HG03280 (cell line): Measurements from ENCODE around the gene COA3.

ENCODE experiments used
- ATAC-seq: cut with Tn5 transposase; IDR thresholded peaks from one replicate; pipeline ENCODE4 v1.9.1; 2021; ENCODE audit warnings: mild to moderate bottlenecking, moderate library complexity; ENCODE audit not compliant: unreplicated experiment

The COA3 gene

DNA sequence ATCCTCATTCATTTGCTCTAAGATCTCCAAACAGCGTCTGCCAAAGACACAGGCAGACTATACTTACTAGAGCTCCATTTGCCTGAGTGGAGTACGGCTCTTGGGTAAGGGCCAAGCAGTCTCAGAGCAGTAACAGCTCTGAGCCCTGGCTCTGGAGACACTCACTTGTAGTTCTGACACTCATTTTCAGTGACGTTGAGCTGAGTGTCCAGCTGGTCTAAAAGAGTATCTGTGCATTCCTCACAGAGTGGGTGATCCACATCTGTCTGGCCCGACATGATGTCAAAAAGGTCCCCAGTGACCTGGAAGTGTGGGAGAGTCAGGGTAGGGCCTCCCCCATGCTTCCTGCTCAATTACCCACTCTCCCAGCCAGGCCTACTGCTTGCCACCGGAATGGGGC lies 19.9 kb upstream of the COA3 start:
- no peak for ATAC-seq

DNA sequence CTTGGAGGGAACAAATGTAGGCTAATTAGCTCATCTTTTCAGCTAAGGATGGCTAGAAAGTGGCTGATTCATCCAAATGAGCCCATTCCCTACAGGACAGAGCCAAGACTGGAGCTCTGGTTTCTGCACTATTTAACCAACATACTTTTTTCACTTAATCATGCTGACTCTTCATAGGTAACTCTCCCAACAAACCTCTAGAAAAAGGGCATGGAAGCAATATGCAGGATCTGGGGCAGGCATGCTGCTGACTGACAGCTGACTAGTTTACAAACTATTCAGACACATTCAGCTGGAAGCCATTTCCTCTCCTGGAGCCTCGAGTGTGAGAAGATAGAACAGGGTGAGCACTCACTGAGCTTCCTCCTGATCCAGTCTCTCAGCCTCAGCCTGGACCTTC lies 19.4 kb upstream of the COA3 start:
- no peak for ATAC-seq

DNA sequence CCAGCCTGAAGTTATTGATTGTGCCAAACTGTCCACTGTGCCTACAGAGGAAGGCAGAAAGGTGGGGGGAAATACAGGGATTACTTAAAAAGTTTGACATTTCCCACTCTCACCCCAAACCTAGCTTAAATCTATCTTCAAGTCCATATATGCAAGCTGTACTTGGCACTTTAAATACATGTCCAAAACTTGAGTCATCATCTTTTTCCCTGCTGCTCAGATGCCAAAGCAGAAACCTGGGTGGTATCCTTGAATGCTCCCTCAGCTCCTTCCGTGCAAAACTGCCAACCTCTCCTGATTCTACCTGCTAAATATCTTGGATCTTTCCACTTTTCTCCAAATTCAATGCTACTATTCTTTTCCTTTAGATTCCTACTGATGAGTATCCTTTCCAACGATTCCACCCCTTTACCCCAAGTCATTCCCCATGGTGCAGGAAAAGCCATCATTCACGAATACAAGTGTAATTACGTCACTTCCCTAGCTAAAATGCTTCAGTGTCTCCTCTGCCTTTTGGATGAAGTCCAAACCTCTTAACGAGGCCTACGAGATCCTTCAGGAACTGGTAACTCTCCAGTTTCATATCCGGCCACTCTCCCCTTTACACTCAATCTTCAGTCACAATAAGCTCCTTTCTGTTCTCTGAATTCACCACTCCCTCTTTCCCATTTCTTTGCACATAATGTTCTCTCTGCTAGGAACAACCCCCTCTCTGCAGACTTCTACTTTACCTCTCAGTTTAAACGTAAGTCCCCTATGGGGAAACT lies 16.3 kb upstream of the COA3 start:
- no peak for ATAC-seq

DNA sequence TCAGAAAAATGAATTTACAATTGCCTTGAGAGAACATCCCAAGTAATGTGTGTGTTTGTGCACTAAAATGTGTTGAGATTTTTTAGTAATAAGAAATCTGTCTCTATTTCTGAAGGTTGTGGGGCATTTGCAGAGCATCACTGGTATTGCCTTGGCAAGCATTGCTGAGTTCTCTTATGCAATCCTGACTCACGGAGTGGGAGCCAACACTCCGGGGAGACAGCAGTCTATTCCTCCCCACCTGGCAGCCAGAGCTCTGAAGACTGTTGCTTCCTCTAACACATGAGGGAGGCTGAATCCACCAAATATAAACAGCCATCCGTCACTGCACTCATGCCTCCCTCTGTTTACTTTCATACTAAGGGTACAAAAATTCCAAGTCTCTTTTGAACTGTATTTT lies 10.7 kb upstream of the COA3 start:
- ATAC-seq = no peak

DNA sequence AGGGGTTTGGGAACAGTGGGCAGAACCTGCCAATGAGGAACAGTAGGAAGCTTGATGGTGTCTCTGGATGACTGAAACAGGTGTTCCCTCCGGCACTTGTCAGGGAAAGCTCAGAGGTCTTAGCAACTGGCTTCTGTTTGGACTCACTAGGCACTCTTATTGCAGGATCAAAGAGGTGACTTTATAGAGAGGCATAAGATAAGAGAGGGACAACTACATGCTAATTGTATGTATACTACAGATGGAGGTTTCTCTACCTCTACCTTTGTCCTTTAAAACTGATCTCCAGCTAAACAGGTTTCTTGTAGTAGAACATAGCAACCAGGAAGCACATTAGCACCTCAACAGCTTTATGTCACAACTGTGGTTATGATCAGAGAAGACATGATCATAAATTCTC lies 7.7 kb upstream of the COA3 start:
- ATAC-seq = no peak

DNA sequence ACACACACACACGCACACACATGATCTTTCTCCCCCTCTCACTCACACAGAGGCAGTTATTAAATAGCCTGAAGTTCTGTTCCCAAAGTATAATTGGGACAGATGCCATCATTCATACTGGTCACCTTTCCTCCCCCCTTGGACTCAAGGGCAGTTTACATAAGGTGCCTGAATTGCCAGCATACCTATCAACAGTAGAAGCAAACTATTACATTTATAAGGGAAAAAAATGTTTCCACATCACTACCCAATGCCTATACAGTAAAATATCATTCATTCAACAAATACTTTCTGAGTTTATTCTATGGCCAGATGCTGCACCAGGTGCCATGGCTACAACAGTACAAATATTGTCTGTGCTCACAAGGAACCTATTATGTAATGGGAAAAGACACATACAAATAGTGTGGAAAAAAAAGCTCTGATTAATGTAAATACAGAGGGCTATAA lies 6.4 kb upstream of the COA3 start:
- no peak for ATAC-seq

DNA sequence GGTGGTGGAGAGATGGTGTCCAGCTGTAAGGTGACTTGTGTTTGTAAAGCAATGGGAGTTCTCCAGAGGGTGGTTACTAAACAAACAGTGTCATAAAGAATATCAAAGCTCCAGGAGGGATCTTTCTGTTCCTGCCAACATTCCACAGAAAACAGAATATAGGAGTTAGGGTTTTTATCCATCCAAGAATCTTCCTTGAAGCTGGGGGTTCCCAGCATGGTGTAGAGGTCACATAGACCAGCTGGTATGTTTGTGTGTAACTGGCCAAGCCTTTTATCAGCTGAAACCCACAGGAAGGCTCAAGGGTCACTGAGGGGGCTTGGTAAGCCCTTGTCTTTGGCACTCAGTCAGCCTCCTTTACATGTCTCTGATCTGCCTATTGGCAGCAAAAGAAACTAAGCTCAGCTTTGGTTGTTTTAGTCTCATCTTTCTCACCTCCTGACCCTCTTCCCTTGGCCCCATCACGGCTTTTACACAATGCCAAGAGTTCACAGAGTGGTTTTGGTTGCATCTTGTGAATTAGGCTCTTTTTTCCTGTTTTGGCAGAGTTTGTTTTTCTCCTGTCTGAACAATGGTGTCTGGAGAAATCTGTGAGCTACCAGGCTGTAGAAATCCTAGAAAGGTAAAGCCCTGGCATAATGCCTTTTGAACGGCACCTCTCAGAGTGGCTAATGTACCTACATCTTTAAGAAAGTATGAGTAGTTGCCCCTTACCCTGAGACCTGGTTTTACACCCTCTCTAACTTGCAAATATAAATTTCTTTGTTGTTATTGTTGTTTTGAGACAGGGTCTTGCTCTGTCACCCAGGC lies 4.8 kb upstream of the COA3 start:
- no peak for ATAC-seq

DNA sequence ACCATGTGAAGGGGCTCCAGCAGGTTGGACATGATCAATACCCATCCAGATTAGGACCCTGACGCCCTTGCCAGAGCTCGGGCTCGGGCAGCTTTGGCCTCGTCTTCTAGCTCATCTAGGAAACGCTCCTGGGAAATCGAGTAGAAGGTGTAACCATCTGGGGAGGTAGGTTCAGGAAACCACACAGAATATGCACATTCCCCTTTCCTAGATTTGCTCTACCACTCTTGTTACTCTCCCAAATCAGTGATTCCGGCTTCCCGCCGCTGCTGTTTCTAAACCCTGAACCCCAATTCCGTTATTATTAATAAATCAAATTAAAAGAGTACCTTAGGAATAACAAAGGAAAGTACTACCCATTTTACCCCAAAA lies 507 bp downstream of the COA3 start:
- no peak for ATAC-seq

DNA sequence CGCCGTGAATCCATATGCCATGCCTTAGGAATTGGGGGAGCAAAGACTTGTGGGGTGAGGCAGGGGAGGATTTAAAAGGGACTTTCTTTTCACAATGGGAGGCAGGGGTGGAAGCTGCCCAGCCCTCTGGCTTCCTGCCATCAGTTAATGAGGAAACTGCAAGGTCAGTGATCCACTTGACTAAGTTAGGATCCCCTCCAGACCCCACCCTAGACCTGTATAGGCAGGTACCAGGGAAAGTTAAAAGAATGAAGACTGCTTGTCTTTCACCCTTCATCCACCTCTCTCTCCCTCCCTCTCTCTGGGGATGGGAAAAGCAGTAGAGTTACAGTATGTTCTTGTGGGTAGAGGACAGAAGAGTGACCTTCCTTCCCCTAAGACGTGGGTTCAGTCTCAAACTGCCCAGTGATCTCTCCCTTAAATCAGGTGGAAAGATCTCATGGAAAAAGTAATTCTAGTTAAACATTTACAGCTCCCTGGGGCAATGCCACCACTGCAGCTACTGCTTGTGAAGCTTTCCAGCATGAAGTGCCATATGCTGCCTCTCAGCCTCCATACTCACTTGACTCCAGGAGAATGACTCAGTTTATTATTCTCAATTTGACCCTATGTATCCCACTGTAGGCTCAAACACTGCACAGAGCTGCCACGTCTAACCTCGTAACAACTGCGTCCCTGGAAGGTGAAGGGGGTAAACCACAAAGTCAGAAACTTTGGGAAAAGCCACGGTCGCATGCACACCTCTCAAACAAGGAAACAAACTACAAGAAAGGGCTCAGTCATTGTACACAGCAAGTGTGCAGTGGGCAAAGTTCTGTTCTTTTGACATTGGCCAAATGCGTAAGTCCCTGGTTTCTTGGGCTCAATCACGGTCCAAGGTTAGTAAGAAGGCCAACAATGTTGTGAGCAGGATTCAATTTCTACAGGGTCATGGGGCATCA lies 1.2 kb downstream of the COA3 start:
- ATAC-seq = no peak

DNA sequence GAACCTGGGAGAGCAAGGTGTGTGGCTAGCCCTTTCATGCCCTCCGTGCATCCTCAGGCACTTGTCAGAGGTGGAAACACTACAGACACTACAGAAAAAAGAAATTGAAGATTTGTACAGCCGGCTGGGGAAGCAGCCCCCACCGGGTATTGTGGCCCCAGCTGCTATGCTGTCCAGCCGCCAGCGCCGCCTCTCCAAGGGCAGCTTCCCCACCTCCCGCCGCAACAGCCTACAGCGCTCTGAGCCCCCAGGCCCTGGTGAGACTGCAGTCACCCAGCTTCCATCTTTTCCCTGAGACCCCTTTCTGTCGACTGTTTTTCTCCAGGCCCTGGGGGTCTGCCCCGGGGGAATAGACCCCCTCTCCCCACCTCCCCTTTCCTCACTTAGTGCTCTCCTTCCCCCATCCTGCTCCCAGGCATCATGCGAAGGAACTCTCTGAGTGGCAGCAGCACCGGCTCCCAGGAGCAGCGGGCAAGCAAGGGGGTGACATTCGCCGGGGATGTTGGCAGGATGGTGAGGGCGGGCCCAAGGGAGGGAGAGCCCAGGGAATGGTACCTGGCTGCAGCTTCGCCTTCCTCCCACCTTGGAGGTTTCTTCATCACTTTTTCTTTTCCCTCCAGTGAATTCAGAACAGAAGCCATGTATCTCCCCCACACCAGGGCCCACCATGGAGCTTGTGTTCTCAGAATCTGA lies 2.3 kb downstream of the COA3 start:
- no peak for ATAC-seq

DNA sequence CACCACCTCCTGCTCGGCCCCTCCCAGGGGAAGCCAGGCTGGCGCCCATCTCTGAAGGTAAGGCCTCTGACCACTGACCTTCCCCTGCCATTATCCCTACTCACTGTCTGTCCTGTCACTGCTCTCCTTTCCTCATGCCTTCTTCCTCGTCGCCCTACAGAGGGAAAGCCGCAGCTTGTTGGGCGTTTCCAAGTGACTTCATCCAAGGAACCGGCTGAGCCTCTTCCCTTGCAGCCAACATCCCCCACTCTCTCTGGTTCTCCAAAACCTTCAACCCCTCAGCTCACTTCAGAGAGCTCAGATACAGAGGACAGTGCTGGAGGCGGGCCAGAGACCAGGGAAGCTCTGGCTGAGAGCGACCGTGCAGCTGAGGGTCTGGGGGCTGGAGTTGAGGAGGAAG lies 3.0 kb downstream of the COA3 start:
- ATAC-seq = no peak

DNA sequence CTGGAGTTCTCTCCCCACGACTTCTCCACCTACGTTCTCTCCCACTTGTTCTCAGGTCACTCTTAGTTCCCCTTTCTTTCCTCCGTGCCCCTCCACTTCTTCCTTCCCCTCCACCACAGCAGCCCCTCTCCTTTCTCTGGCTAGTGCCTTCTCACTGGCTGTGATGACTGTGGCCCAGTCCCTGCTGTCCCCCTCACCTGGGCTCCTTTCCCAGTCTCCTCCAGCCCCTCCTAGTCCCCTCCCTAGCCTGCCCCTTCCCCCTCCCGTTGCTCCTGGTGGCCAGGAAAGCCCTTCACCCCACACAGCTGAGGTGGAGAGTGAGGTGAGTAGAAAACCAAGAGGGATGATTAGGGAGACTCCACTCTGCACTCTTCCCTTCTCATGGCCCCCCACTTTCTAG lies 3.4 kb downstream of the COA3 start:
- no peak for ATAC-seq

DNA sequence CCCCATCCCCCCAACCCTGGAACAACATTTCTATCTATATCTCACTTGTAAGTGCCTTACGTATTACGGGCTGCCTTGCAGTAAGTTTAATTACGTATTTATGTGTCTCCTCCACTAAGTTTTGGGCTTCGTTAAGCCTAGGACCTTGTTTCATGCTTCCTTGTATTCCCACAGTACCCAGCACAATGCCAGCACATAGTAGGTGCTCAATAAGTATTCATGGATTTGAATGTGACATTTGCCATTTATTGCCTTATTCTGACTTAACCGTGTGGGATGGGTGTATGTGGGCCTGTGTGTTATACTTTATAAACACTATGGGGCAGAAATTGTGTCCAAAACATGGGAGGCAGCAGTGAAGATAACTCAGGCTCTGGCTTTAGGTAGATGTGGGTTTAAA lies 6.0 kb downstream of the COA3 start:
- no peak for ATAC-seq

DNA sequence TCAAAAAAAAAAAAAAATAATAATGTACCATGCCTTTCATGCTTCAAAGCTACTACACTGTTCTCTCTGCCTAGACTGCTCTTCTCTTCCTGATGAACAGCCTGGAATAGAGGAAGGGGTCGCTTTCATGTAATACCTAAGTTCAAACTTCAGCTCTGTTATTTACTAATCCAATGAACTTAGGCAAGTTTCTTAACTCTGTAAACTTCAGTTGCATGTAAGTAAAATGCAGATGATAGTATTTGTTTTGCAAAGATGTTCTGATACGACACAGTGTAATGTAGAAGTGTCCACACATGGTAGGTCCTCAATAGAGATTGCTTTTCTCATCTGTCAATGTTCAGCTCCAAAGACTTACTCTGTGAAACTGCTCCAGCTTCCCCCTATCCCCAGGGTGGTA lies 6.6 kb downstream of the COA3 start:
- ATAC-seq = no peak

DNA sequence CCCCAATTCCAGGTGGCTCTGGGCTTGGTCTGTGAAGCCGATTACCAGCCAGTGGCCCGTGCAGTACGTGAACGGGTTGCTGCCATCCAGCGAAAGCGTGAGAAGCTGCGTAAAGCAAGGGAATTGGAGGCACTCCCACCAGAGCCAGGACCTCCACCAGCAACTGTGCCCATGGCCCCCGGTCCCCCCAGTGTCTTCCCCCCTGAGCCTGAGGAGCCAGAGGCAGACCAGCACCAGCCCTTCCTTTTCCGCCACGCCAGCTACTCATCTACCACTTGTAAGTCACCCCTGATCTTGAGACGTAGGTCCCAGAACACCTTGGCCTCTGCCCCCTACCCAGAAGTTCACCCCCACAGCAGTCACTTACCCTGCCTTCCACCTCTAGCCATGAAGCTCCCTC lies 11.2 kb downstream of the COA3 start:
- ATAC-seq = no peak

DNA sequence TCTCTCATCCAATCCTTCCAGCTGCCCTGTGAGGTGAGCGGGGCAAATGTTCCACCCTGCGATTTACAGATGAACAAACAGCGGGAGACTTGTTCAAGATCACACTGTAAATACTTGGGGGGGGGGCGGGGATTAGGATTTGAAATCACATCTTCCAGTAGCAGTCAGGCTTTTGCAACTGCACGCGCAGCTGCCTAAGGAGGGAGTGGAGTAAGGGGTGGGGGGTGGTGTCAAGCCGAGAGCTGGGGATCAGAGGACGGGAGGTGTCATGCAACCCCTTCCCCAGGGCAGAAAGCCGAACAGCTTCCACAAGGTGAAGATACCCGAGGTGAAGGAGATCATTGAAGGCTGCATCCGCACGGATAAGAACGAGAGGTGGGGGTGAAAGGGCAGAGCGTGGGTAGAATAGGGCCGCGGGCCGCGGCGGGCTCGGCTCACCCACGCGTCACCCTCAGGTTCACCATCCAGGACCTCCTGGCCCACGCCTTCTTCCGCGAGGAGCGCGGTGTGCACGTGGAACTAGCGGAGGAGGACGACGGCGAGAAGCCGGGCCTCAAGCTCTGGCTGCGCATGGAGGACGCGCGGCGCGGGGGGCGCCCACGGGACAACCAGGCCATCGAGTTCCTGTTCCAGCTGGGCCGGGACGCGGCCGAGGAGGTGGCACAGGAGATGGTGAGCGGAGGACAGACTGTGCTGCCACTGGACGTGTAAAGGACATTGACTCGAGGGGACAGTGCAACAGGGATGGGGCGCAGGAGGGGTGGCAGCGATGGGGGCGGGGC lies 13.5 kb downstream of the COA3 start:
- no peak for ATAC-seq

DNA sequence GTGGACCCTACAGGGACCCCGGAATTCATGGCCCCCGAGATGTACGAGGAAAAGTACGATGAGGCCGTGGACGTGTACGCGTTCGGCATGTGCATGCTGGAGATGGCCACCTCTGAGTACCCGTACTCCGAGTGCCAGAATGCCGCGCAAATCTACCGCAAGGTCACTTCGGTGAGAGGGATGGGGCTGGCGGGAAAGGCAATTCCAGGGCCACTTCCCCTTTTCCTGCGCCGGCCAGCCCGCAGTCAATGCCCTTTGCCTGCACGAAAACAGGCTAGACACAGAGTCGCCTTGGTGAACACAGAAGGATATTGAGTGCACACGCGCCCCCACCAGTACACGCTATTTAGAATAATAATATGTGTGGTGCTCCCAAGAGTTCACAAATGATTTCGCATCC lies 14.1 kb downstream of the COA3 start:
- ATAC-seq = no peak

DNA sequence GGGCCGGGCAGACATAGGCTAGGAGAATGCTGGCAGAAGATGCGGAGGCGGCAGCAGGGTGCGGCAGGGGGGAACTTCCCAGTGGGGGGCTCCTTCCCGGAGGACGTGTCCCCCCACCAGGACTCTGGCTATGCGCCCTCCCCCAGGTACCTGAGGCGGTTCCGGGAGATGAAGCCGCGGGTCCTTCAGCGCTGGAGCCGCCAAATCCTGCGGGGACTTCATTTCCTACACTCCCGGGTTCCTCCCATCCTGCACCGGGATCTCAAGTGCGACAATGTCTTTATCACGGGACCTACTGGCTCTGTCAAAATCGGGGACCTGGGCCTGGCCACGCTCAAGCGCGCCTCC lies 14.7 kb downstream of the COA3 start:
- no peak for ATAC-seq

DNA sequence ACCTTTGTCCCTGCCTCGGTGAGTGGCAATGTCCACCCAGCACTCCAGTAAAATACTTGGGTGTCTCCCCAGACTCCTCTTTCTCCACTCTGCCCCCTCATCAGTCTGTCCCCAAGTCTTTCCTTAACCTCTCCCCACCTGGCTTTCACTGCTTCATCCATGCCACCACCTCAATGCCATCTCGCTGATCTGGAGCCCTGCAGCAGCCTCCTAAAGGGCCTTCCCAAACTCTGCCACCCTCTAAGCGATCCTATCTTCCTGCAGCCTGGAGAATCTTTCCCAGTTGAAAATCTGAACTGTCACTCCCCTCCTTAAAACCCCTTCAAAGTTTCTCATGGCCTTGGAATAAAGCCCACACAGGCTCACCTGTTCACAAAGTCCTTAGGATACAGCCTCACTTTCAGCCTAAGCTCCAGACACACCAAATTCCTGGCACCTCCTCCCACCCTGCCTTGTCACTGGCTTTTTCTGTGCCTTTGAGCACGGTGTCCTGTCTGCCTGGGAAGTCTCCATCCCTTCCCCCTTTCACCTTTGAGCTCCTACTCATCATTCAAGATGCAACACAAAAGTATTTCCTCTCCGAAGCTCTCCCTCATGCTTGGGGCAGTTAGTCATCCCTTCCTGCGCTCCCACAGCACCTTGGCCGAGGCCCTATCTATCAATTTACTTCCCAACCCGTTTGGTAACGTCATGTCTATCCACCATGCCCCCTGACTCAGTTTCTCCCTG lies 15.3 kb downstream of the COA3 start:
- no peak for ATAC-seq
